K562 (cell line): ENCODE data around the gene ABHD5. TPM values are rescaled to one million over a fixed set of nuclear protein-coding genes. Genes with fewer than 3 reads are reported as not detected.

Experiments used
- ATF3 ChIP-seq, 2 experiments: fragments of 450-650 bp in 1 of 2; sonication (generic) in 1 of 2; formaldehyde crosslinking in 1 of 2; IDR thresholded peaks in 1 of 2; conservative IDR thresholded peaks in 1 of 2; 2 replicates each; pipeline versions ENCODE4 v1.6.1 to v1.8.1; 2016 to 2023; ENCODE audit warnings: mild to moderate bottlenecking in 2 of 2, moderate library complexity in 2 of 2, inconsistent platforms in 1 of 2, missing genetic modification reagents in 1 of 2
- ATF6 ChIP-seq: sonication (generic); formaldehyde crosslinking; IDR thresholded peaks from 2 replicates; pipeline ENCODE4 v1.4.0; 2020; ENCODE audit warnings: mild to moderate bottlenecking, missing genetic modification reagents
- BCLAF1 ChIP-seq, 2 experiments: fragments of 450-650 bp in 1 of 2; IDR thresholded peaks; 2 replicates each; pipeline ENCODE4 v1.6.1; 2011 to 2017; ENCODE audit warnings: low read depth in 2 of 2, antibody characterized with exemption in 1 of 2, borderline replicate concordance in 1 of 2, low read length in 1 of 2, mild to moderate bottlenecking in 1 of 2, mixed read lengths in 1 of 2; ENCODE audit not compliant: control insufficient read depth in 1 of 2
- CTBP1 ChIP-seq: fragments of 450-650 bp; IDR thresholded peaks from 2 replicates; pipeline ENCODE4 v1.6.1; 2016; ENCODE audit warnings: borderline replicate concordance
- ELF4 ChIP-seq: fragments of 450-650 bp; formaldehyde crosslinking; IDR thresholded peaks from 2 replicates; pipeline ENCODE4 v1.4.0; 2022; ENCODE audit warnings: missing genetic modification characterization
- KDM1A ChIP-seq, 2 experiments: fragments of 450-650 bp; IDR thresholded peaks; 2 replicates each; pipeline ENCODE4 v1.6.1; 2016; ENCODE audit warnings: mild to moderate bottlenecking in 2 of 2
- L3MBTL2 ChIP-seq: fragments of 450-650 bp; IDR thresholded peaks from 2 replicates; pipeline ENCODE4 v1.6.1; 2016; ENCODE audit warnings: mild to moderate bottlenecking, moderate library complexity
- MIER1 ChIP-seq: fragments of 450-650 bp; IDR thresholded peaks from 2 replicates; pipeline ENCODE4 v1.6.1; 2016; ENCODE audit warnings: antibody characterized with exemption, mild to moderate bottlenecking, low read depth
- SAFB ChIP-seq: fragments of 200-400 bp; formaldehyde crosslinking; IDR thresholded peaks from 2 replicates; pipeline ENCODE4 v1.6.1; 2017; ENCODE audit warnings: low read depth, low read length, borderline replicate concordance
- TAL1 ChIP-seq: fragments of 450-650 bp; IDR thresholded peaks from 2 replicates; pipeline ENCODE4 v1.6.1; 2016; ENCODE audit warnings: mild to moderate bottlenecking
- TEAD1 ChIP-seq, 2 experiments: fragments of 450-650 bp in 1 of 2; sonication (generic) in 1 of 2; formaldehyde crosslinking; IDR thresholded peaks; 2 replicates each; pipeline versions ENCODE4 v1.4.0 to v1.8.0; 2020 to 2022; ENCODE audit warnings: mild to moderate bottlenecking in 2 of 2, missing genetic modification reagents in 1 of 2
- TFAP4 ChIP-seq: sonication (generic); formaldehyde crosslinking; IDR thresholded peaks from 2 replicates; pipeline ENCODE4 v1.8.0; 2022; ENCODE audit warnings: missing genetic modification reagents, mild to moderate bottlenecking, moderate library complexity, borderline replicate concordance
- TRIM24 ChIP-seq, 2 experiments: fragments of 450-650 bp; IDR thresholded peaks; 2 replicates each; pipeline ENCODE4 v1.6.1; 2016
- ZFX ChIP-seq: sonication (generic); formaldehyde crosslinking; IDR thresholded peaks from 2 replicates; pipeline ENCODE4 v1.8.0; 2022; ENCODE audit warnings: mild to moderate bottlenecking, missing genetic modification reagents, moderate library complexity
- ZNF431 ChIP-seq: sonication (generic); formaldehyde crosslinking; IDR thresholded peaks from 2 replicates; pipeline ENCODE4 v1.8.0; 2022; ENCODE audit warnings: mild to moderate bottlenecking, missing genetic modification reagents
- ZNF695 ChIP-seq: fragments of 450-650 bp; formaldehyde crosslinking; IDR thresholded peaks from 2 replicates; pipeline ENCODE4 v1.4.0; 2020; ENCODE audit warnings: mild to moderate bottlenecking, moderate library complexity
- ZNF766 ChIP-seq: fragments of 200-800 bp; sonication (Bioruptor generic); conservative IDR thresholded peaks from 2 replicates; pipeline ENCODE4 v1.6.1; 2016; ENCODE audit warnings: missing genetic modification characterization, missing compliant biosample characterization
- polyA plus RNA-seq, 8 experiments: library from polyadenylated mRNA; depleted of rRNA in 4 of 8; stranded (reverse) in 5 of 8; unstranded in 3 of 8; fragments of >200 nt; fragmentation: Nextera tagmentation in 2 of 8; fragmentation: Illumina TruSeq in 1 of 8; extraction: Ambion mirVana in 2 of 8; extraction: Trizol in 1 of 8; gene quantifications; 2 replicates each; pipeline versions ENCODE4 v1.2.1 to v1.2.3, GENCODE V29; 2011 to 2014; ENCODE audit warnings: inconsistent platforms in 1 of 8, missing spikeins in 1 of 8
- total RNA-seq, 7 experiments: library from RNA; depleted of rRNA in 6 of 7; stranded (reverse); fragments of >200 nt in 6 of 7; fragmentation: Illumina TruSeq in 2 of 7; extraction: Trizol in 2 of 7; gene quantifications; 2 replicates each; pipeline versions ENCODE4 v1.2.1 to v1.2.3, GENCODE V29; 2011 to 2021; ENCODE audit warnings: low replicate concordance in 1 of 7

Gene ABHD5
- total and polyA plus RNA-seq, 9 of the 15 experiments (the other 6 are each of a cell fraction or from before 2014, with no cell fraction given) = 27.8 to 61.7 (median 39.9) TPM

- TF ChIP-seq TAL1 = no peak
- TF ChIP-seq SAFB = no peak
- peak; percentile 48; the same call in 1 of the 2 replicates for TF ChIP-seq CTBP1
- TF ChIP-seq BCLAF1 (IDR thresholded peaks at IDR 0.05; ENCODE audit: borderline replicate concordance in 1 of 2, control insufficient read depth in 1 of 2, low read depth in 2 of 2, low read length in 1 of 2) = no peak
- TF ChIP-seq TEAD1 (CRISPR knock-in tag; IDR thresholded peaks at IDR 0.05) = peak in 1 of 2 experiments; percentile 79; a peak in 1 of 4 replicates
- no peak for TF ChIP-seq KDM1A (IDR thresholded peaks at IDR 0.05)
- no peak for TF ChIP-seq MIER1
- 0 out of 4 replicates have a peak, but pooled peaks of 1 of the 2 experiments have one; percentile 8 for TF ChIP-seq TRIM24 (IDR thresholded peaks at IDR 0.05)
- peak; percentile 34; the same call in 1 of the 2 replicates for TF ChIP-seq ATF3 (IDR thresholded peaks at IDR 0.05)
- no peak; the same call in 1 of the 2 replicates for TF ChIP-seq ATF3 (CRISPR knock-in tag; conservative IDR thresholded peaks at IDR 0.05)
- TF ChIP-seq ATF6 (CRISPR knock-in tag) = 0 out of 2 replicates have a peak, but pooled peaks have one; percentile 27
- TF ChIP-seq ZNF766 (CRISPR knock-in tag) = peak; percentile 77; the same call in 1 of the 2 replicates
- TF ChIP-seq TFAP4 (CRISPR knock-in tag) = peak; percentile 36; the same call in 1 of the 2 replicates
- no peak for TF ChIP-seq ZNF431 (CRISPR knock-in tag)
- TF ChIP-seq L3MBTL2 = peak; percentile 95
- TF ChIP-seq ELF4 (CRISPR knock-in tag) = no peak; the same call in 1 of the 2 replicates
- peak; percentile 40; the same call in 1 of the 2 replicates for TF ChIP-seq ZFX
- TF ChIP-seq ZNF695 (CRISPR knock-in tag) = 0 out of 2 replicates have a peak, but pooled peaks have one; percentile 24
Measured at GRCh38 chr3:43773273-43774094, 82.7 kb downstream of the ABHD5 start (continued).
